ENCODE results near the gene PRR3. TPM values are rescaled to one million over a fixed set of nuclear protein-coding genes. Genes with fewer than 3 reads are reported as not detected.

Gene PRR3
- total RNA-seq, 1 experiment from 2014 or later: 13.1 TPM

- TF ChIP-seq PREB (CRISPR knock-in tag; IDR thresholded peaks at IDR 0.05; ENCODE audit: borderline replicate concordance): no peak
These were observed 49.0 kb upstream of the PRR3 start (continued) for GRCh38 chr6:30507849-30508827.

- CTCF ChIA-PET: interaction anchor here (1.2 to 1.4 kb wide), 3 partner anchors 23 to 55 kb away, joined by 3 read pairs; no protein-coding TSS in a partner anchor
- POLR2A ChIA-PET: no interaction called here
These were observed 48.0 kb upstream of the PRR3 start for GRCh38 chr6:30508890-30509736.

More at GRCh38 chr6:30508890-30509736, 48.0 kb upstream of the PRR3 start:
- no peaks in the 10 kb centered on the region for H3K9me3 Mint-ChIP-seq
- no peak overlapping the region for H3K4me3 Mint-ChIP-seq
- DNase-seq (ENCODE audit: low spot score) (no peak), ATAC-seq (no peak)
- peaks cover 19% of the 10 kb centered on the region for H3K4me1 Mint-ChIP-seq
- no peaks in the 10 kb centered on the region for H3K27me3 Mint-ChIP-seq (ENCODE audit: low read depth)
- TF ChIP-seq SOX15 (CRISPR knock-in tag; IDR thresholded peaks at IDR 0.05) (no peak), ZNF232 (CRISPR knock-in tag; IDR thresholded peaks at IDR 0.05) (no peak), FOXP1 (CRISPR knock-in tag; IDR thresholded peaks at IDR 0.05; ENCODE audit: borderline replicate concordance) (no peak), AR (CRISPR knock-in tag; IDR thresholded peaks at IDR 0.05) (no peak), NFATC4 (CRISPR knock-in tag; IDR thresholded peaks at IDR 0.05) (no peak), ZNF263 (CRISPR knock-in tag; IDR thresholded peaks at IDR 0.05; ENCODE audit: low read depth) (no peak), ZNF281 (CRISPR knock-in tag; IDR thresholded peaks at IDR 0.05) (no peak), STAT6 (CRISPR knock-in tag; conservative IDR thresholded peaks at IDR 0.05; ENCODE audit: low read depth) (no peak), HMGXB4 (CRISPR knock-in tag; IDR thresholded peaks at IDR 0.05) (no peak), CREM (CRISPR knock-in tag; IDR thresholded peaks at IDR 0.05) (no peak), ATF1 (CRISPR knock-in tag; IDR thresholded peaks at IDR 0.05) (no peak), ATF3 (CRISPR knock-in tag; conservative IDR thresholded peaks at IDR 0.05) (no peak), ZNF121 (CRISPR knock-in tag; IDR thresholded peaks at IDR 0.05) (no peak), ZNF425 (CRISPR knock-in tag; conservative IDR thresholded peaks at IDR 0.05) (no peak)
- H3K36me3 Mint-ChIP-seq: no peaks in the 10 kb centered on the region
- no peak overlapping the region for H3K27ac Mint-ChIP-seq
